ENCODE measurements around the gene DNAI4. TPM values are rescaled to one million over a fixed set of nuclear protein-coding genes. Genes with fewer than 3 reads are reported as not detected.

The DNAI4 gene
- total RNA-seq, 4 donors from 2014 or later = 6.2 to 26.5 (median 16.8) TPM

DNA sequence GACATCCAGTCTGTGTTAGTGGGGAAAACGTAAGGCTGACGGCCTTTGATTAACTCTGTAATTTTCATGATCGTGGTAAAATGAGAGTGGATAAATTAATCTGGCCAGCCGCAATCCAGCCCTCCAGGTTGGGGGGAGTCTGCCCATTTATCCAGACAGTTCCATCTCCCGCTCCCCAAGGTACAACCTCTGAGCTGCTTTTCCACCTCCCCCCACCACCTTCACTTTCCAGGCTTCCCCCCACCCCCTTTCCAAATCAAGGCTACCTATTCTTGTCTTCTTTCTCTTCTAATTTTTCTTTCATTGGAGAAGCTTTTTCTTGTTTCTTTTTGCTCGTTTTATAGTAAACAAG is 6.1 kb upstream of the DNAI4 start:
- Histone ChIP-seq H3K36me3 (no peaks in the 10 kb centered on the region), H3K27me3 (no peaks in the 10 kb centered on the region), H3K4me1 (peaks cover 20 to 76% (median 48%) of the 10 kb centered on the region in 4 donors), H3K4me3 (peak overlapping the region; percentile 69 to 81 (median 76)), H3K9me3 (no peaks in the 10 kb centered on the region), H3K27ac (peak overlapping the region; percentile 96 to 98 (median 96))
- intact Hi-C loops (cut with DNase I; ENCODE audit: low total_unique reads) = no loop called here
- WGBS, 2 donors (ENCODE audit: low coverage in 1 of 2) = 0% methylated on average over 1 to 6 of the region's 6 CpGs
- no peak for DNase-seq
- in situ Hi-C loops (cut with MboI; ENCODE audit: low pct_ligation_motif_present in 1 of 4, low pct_unique_long_range_greater_than_20kb in 1 of 4, low sequenced_read_pairs in 3 of 4) = no loop called here
- TF ChIP-seq POLR2AphosphoS5 (IDR thresholded peaks at IDR 0.05) = no peak
- TF ChIP-seq, protein P1, sequence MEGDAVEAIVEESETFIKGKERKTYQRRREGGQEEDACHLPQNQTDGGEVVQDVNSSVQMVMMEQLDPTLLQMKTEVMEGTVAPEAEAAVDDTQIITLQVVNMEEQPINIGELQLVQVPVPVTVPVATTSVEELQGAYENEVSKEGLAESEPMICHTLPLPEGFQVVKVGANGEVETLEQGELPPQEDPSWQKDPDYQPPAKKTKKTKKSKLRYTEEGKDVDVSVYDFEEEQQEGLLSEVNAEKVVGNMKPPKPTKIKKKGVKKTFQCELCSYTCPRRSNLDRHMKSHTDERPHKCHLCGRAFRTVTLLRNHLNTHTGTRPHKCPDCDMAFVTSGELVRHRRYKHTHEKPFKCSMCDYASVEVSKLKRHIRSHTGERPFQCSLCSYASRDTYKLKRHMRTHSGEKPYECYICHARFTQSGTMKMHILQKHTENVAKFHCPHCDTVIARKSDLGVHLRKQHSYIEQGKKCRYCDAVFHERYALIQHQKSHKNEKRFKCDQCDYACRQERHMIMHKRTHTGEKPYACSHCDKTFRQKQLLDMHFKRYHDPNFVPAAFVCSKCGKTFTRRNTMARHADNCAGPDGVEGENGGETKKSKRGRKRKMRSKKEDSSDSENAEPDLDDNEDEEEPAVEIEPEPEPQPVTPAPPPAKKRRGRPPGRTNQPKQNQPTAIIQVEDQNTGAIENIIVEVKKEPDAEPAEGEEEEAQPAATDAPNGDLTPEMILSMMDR (IDR thresholded peaks at IDR 0.05) = no peak
- TF ChIP-seq POLR2A (IDR thresholded peaks at IDR 0.05) = no peak
- no peak for TF ChIP-seq EP300 (IDR thresholded peaks at IDR 0.05; ENCODE audit: low read depth)

DNA sequence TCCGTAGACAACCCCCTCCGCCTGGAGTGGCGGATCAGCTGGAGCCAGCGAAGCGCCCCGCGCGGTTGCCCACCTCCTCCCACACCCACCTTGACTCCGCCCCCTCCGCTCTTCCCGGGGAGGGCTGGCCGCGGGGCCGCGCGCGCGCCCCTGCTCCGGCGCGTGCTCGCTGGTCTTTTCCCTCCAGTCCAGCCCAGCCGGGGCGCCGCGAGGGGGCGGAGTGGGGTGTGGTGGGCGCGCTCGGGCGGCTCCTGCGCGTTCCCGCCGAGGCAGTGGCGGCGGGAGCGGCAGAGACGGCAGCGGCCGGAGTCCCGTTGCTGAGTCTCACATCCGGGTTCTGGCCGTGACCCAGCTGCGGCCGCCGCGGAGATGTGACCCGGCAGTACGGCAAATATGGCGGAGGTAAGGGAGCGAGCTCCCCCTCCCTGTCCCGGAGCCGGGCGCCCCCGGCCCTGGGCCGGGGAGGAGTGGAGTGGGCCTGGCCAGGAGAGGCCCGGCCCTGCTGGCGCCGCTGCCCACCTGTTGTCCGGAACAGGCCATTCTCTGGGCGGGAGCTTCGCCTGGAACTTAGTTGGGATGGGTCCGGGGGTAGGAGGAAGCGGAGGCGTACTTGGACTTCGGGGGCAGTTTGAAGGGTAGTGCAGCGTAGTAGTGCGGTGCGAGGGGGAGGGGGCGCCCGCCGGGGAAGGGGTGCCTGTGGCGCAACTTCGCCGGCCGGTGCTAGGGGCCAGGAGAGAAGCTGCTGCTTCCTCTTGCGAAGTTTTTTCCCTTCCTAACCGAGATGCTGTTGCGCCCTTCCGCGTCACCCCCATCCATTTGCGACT is 5.6 kb upstream of the DNAI4 start:
- DNase-seq = peak; percentile 97
- Histone ChIP-seq H3K4me1 (peaks cover 20 to 73% (median 50%) of the 10 kb centered on the region in 4 donors), H3K9me3 (no peaks in the 10 kb centered on the region), H3K36me3 (no peaks in the 10 kb centered on the region), H3K27ac (peak overlapping the region; percentile 96 to 98 (median 96)), H3K4me3 (peak overlapping the region; percentile 69 to 81 (median 76)), H3K27me3 (no peaks in the 10 kb centered on the region)
- WGBS, 2 donors (ENCODE audit: low coverage in 1 of 2) = 0 to 2% methylated on average over 7 to 52 of the region's 83 CpGs
- TF ChIP-seq, protein P1 (IDR thresholded peaks at IDR 0.05) = peak in 4 of 5 experiments; percentile 17 to 61 (median 32)
- TF ChIP-seq POLR2AphosphoS5 (IDR thresholded peaks at IDR 0.05) = peak; percentile 70 to 90 (median 87)
- TF ChIP-seq EP300 (IDR thresholded peaks at IDR 0.05; ENCODE audit: low read depth) = no peak
- peak; percentile 91 for TF ChIP-seq POLR2A (IDR thresholded peaks at IDR 0.05)
- in situ Hi-C loops (cut with MboI; ENCODE audit: low pct_ligation_motif_present in 1 of 4, low pct_unique_long_range_greater_than_20kb in 1 of 4, low sequenced_read_pairs in 3 of 4) = no loop called here
- intact Hi-C loops (cut with DNase I; ENCODE audit: low total_unique reads) = no loop called here

DNA sequence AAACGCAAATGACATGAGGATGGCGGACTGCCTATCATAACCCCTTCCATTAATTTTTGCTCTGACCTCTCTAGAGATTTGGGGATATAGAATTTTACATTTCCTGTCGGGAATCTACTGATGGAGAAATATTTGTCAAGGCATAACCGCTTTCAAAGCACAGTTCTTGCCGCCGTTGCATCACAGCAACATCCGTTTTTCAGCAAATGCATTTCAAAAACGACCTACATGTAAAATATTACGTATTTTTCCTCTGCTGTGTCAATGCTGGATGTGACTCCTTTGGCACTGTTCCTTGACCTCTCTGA is 5.0 kb upstream of the DNAI4 start:
- intact Hi-C loops (cut with DNase I; ENCODE audit: low total_unique reads) (no loop called here), in situ Hi-C loops (cut with MboI; ENCODE audit: low pct_ligation_motif_present in 1 of 4, low pct_unique_long_range_greater_than_20kb in 1 of 4, low sequenced_read_pairs in 3 of 4) (no loop called here)
- Histone ChIP-seq H3K27me3 (no peaks in the 10 kb centered on the region), H3K4me3 (peak overlapping the region; percentile 39 to 81 (median 72)), H3K4me1 (peaks cover 20 to 67% (median 46%) of the 10 kb centered on the region in 4 donors), H3K9me3 (no peaks in the 10 kb centered on the region), H3K36me3 (no peaks in the 10 kb centered on the region), H3K27ac (peak overlapping the region; percentile 96 to 98 (median 96))
- WGBS, 2 donors (ENCODE audit: low coverage in 1 of 2) = 5 to 13% methylated on average over 8 to 9 of the region's 9 CpGs
- TF ChIP-seq POLR2A (IDR thresholded peaks at IDR 0.05) (no peak), EP300 (IDR thresholded peaks at IDR 0.05; ENCODE audit: low read depth) (no peak), POLR2AphosphoS5 (IDR thresholded peaks at IDR 0.05) (no peak)
- TF ChIP-seq, protein P1 (IDR thresholded peaks at IDR 0.05) = no peak
- DNase-seq = no peak

DNA sequence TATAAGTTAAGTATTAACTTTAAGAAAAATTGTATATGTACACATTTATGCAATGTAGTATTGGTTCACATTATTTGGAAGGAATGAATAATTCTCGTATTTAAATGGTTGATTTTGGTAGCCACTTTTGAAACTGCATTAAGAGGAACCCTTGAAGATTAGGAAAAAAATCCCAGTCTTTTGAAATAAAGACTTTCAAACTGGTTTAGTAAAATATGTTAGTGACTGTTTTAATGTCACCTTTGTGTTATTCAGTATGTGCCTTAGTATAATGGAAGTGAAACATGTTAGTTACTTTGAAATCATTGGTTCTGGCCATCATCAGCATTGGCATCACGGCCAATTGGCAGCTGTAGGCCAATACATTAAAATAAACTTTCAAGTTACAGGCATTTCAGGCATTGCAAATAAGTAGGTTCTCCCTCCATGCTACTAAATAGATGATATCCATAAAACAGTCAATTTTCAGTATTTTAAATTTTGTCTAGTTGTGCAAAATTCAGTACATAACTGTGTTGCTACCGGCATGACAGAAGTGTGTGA is 4.6 kb upstream of the DNAI4 start:
- Histone ChIP-seq H3K4me3 (peak overlapping the region in 3 of 4 donors; percentile 69 to 81 (median 74)), H3K9me3 (no peaks in the 10 kb centered on the region), H3K27me3 (no peaks in the 10 kb centered on the region), H3K27ac (peak overlapping the region; percentile 96 to 98 (median 96)), H3K36me3 (no peaks in the 10 kb centered on the region), H3K4me1 (peaks cover 20 to 63% (median 42%) of the 10 kb centered on the region in 4 donors)
- WGBS, 2 donors (ENCODE audit: low coverage in 1 of 2) = 46 to 49% methylated on average over 3 of the region's 3 CpGs
- in situ Hi-C loops (cut with MboI; ENCODE audit: low pct_ligation_motif_present in 1 of 4, low pct_unique_long_range_greater_than_20kb in 1 of 4, low sequenced_read_pairs in 3 of 4) = no loop called here
- TF ChIP-seq, protein P1 (IDR thresholded peaks at IDR 0.05) = no peak
- no peak for TF ChIP-seq POLR2AphosphoS5 (IDR thresholded peaks at IDR 0.05)
- no peak for TF ChIP-seq POLR2A (IDR thresholded peaks at IDR 0.05)
- no peak for TF ChIP-seq EP300 (IDR thresholded peaks at IDR 0.05; ENCODE audit: low read depth)
- DNase-seq = no peak
- intact Hi-C loops (cut with DNase I; ENCODE audit: low total_unique reads) = no loop called here

Measured in transverse colon (tissue), 4 donors.